Neural cell (in vitro differentiated cells): ENCODE data around the gene CDH1. TPM values are rescaled to one million over a fixed set of nuclear protein-coding genes. Genes with fewer than 3 reads are reported as not detected.

ENCODE experiments used
- H2AFZ ChIP-seq: fragments of 200-600, 300-800 bp; sonication (generic), shearing (Covaris generic); 2 replicates; pipeline ENCODE4 v1.6.0; 2014; ENCODE audit warnings: low read depth, mild to moderate bottlenecking, antibody characterized with exemption, low read length, moderate library complexity
- H3F3A ChIP-seq: fragments of 200-600 bp; shearing (Covaris generic); 2 replicates; pipeline ENCODE4 v1.6.1; 2016; ENCODE audit warnings: mild to moderate bottlenecking, moderate library complexity, mixed read lengths, antibody characterized with exemption, low read length; ENCODE audit not compliant: insufficient read depth, poor library complexity, severe bottlenecking
- H3K27ac ChIP-seq: fragments of 200-600, 300-800 bp; sonication (generic), shearing (Covaris generic); 2 replicates; pipeline ENCODE4 v1.5.1; 2014; ENCODE audit warnings: mild to moderate bottlenecking, low read length, moderate library complexity
- H3K27me3 ChIP-seq: fragments of 300-800, 200-600 bp; sonication (generic), shearing (Covaris generic); 2 replicates; pipeline ENCODE4 v1.6.0; 2014; ENCODE audit warnings: mild to moderate bottlenecking, low read depth, low read length, moderate library complexity; ENCODE audit not compliant: insufficient read depth
- H3K36me3 ChIP-seq: fragments of 300-800, 200-600 bp; sonication (generic), shearing (Covaris generic); 2 replicates; pipeline ENCODE4 v1.5.1; 2014; ENCODE audit warnings: mild to moderate bottlenecking, antibody characterized with exemption, low read length, moderate library complexity; ENCODE audit not compliant: insufficient read depth
- H3K4me2 ChIP-seq: fragments of 300-800, 200-600 bp; sonication (generic), shearing (Covaris generic); 2 replicates; pipeline ENCODE4 v1.6.0; 2014; ENCODE audit warnings: mild to moderate bottlenecking, low read length
- H3K4me3 ChIP-seq: fragments of 300-800, 200-600 bp; sonication (generic), shearing (Covaris generic); 2 replicates; pipeline ENCODE4 v1.5.1; 2014; ENCODE audit warnings: mild to moderate bottlenecking, low read length, moderate library complexity
- H3K79me2 ChIP-seq: fragments of 200-600 bp; shearing (Covaris generic); replicated peaks from 2 replicates; pipeline ENCODE4 v1.6.0; 2014; ENCODE audit warnings: mild to moderate bottlenecking, low read length, moderate library complexity; ENCODE audit not compliant: insufficient read depth
- H3K9ac ChIP-seq: fragments of 300-800, 200-600 bp; sonication (generic), shearing (Covaris generic); 2 replicates; pipeline ENCODE4 v1.6.1; 2016; ENCODE audit warnings: mild to moderate bottlenecking, low read length, mixed read lengths
- H3K9me2 ChIP-seq: fragments of 200-600 bp; shearing (Covaris generic); 2 replicates; pipeline ENCODE4 v1.6.1; 2016; ENCODE audit warnings: mild to moderate bottlenecking, low read length, mixed read lengths; ENCODE audit not compliant: insufficient read depth
- H3K9me3 ChIP-seq: fragments of 200-600, 300-800 bp; sonication (generic), shearing (Covaris generic); 2 replicates; pipeline ENCODE4 v1.6.1; 2016; ENCODE audit warnings: mild to moderate bottlenecking, mixed run types, low read length, moderate library complexity, mixed read lengths
- H4K20me1 ChIP-seq: fragments of 200-600 bp; shearing (Covaris generic); 2 replicates; pipeline ENCODE4 v1.6.1; 2016; ENCODE audit warnings: mild to moderate bottlenecking, mixed run types; ENCODE audit not compliant: insufficient read depth
- EP300 ChIP-seq: fragments of 450-650 bp; conservative IDR thresholded peaks from 2 replicates; pipeline ENCODE4 v1.6.1; 2014; ENCODE audit warnings: antibody characterized with exemption, mild to moderate bottlenecking, moderate library complexity; ENCODE audit not compliant: poor library complexity, severe bottlenecking
- EZH2 ChIP-seq: fragments of 200-600, 300-800 bp; shearing (Covaris generic), sonication (generic); IDR thresholded peaks from 2 replicates; pipeline ENCODE4 v1.6.1; 2014; ENCODE audit warnings: antibody characterized with exemption, low read length, borderline replicate concordance, mild to moderate bottlenecking; ENCODE audit not compliant: insufficient read depth, poor library complexity, severe bottlenecking
- MXI1 ChIP-seq: fragments of 450-650 bp; conservative IDR thresholded peaks from 2 replicates; pipeline ENCODE4 v1.6.1; 2014; ENCODE audit warnings: antibody characterized with exemption, mild to moderate bottlenecking; ENCODE audit not compliant: poor library complexity, severe bottlenecking
- POLR2AphosphoS5 ChIP-seq: IDR thresholded peaks from 2 replicates; pipeline ENCODE4 v1.6.1; 2012
- RAD21 ChIP-seq: fragments of 450-650 bp; conservative IDR thresholded peaks from 2 replicates; pipeline ENCODE4 v1.6.1; 2014; ENCODE audit warnings: antibody characterized with exemption, mild to moderate bottlenecking, moderate library complexity
- SMC3 ChIP-seq: fragments of 450-650 bp; conservative IDR thresholded peaks from 2 replicates; pipeline ENCODE4 v1.6.1; 2014; ENCODE audit warnings: antibody characterized with exemption, mild to moderate bottlenecking, moderate library complexity; ENCODE audit not compliant: poor library complexity
- TAF1 ChIP-seq: IDR thresholded peaks from 2 replicates; pipeline ENCODE4 v1.6.1; 2012; ENCODE audit warnings: low read depth
- polyA plus RNA-seq: library from polyadenylated mRNA; depleted of rRNA; stranded (reverse); fragments of >200 nt; gene quantifications from 2 replicates; pipeline ENCODE4 v1.2.3, GENCODE V29; 2014
- TF ChIP-seq, protein P1 (sequence below): IDR thresholded peaks from 2 replicates; pipeline ENCODE4 v1.6.1; 2012; ENCODE audit warnings: borderline replicate concordance
- TF ChIP-seq, protein P2 (sequence below): fragments of 450-650 bp; IDR thresholded peaks from 2 replicates; pipeline ENCODE4 v1.5.1; 2014; ENCODE audit warnings: antibody characterized with exemption, mild to moderate bottlenecking, moderate library complexity; ENCODE audit not compliant: poor library complexity, severe bottlenecking

Gene CDH1
- polyA plus RNA-seq, 1 donor from 2014 or later, result 1.2 TPM

DNA sequence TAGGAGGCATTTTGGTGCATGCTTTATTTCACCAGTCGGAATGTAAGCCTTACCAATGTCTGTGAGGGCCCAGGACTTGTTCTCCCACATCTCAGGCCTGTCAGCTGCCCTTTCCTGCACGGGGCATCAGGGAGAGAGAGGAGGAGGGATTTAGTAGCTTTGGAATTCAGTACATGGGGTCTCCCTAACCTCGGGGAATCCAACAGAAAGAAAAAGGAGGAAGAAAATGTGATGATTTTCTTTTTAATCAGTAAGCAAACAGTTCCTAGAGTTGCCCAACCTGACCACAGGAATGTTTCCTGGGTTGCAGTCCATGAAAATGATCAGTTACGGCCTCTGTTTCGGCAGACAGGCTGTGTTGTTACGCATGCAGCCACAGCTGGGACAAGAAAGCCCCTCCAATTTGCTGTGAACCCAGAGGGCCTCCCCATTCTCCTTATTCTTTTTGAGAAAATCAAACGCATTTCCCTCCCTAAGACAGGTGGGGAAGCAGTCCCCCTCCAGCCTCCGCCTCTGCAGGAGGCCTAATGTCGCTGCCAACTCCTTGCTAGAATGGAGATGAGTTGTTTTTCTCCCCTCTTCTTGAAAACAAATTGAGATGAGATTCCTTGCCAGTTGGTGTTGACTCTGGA, 53.2 kb downstream of the CDH1 start:
- Histone ChIP-seq H3K9me2 (no peaks in the 10 kb centered on the region), H3K79me2 (no peaks in the 10 kb centered on the region), H3K27me3 (no peaks in the 10 kb centered on the region), H3K9me3 (no peaks in the 10 kb centered on the region), H3F3A (no peaks in the 10 kb centered on the region), H4K20me1 (no peaks in the 10 kb centered on the region), H3K4me3 (no peak overlapping the region), H3K4me2 (no peak overlapping the region), H3K27ac (no peak overlapping the region), H3K36me3 (no peaks in the 10 kb centered on the region), H2AFZ (no peak overlapping the region), H3K9ac (no peak overlapping the region)
- TF ChIP-seq MXI1 (no peak), TAF1 (no peak), SMC3 (no peak), EZH2 (no peak), POLR2AphosphoS5 (no peak), RAD21 (no peak), EP300 (no peak)
- TF ChIP-seq, protein P1, sequence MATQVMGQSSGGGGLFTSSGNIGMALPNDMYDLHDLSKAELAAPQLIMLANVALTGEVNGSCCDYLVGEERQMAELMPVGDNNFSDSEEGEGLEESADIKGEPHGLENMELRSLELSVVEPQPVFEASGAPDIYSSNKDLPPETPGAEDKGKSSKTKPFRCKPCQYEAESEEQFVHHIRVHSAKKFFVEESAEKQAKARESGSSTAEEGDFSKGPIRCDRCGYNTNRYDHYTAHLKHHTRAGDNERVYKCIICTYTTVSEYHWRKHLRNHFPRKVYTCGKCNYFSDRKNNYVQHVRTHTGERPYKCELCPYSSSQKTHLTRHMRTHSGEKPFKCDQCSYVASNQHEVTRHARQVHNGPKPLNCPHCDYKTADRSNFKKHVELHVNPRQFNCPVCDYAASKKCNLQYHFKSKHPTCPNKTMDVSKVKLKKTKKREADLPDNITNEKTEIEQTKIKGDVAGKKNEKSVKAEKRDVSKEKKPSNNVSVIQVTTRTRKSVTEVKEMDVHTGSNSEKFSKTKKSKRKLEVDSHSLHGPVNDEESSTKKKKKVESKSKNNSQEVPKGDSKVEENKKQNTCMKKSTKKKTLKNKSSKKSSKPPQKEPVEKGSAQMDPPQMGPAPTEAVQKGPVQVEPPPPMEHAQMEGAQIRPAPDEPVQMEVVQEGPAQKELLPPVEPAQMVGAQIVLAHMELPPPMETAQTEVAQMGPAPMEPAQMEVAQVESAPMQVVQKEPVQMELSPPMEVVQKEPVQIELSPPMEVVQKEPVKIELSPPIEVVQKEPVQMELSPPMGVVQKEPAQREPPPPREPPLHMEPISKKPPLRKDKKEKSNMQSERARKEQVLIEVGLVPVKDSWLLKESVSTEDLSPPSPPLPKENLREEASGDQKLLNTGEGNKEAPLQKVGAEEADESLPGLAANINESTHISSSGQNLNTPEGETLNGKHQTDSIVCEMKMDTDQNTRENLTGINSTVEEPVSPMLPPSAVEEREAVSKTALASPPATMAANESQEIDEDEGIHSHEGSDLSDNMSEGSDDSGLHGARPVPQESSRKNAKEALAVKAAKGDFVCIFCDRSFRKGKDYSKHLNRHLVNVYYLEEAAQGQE, result no peak
- TF ChIP-seq, protein P2, sequence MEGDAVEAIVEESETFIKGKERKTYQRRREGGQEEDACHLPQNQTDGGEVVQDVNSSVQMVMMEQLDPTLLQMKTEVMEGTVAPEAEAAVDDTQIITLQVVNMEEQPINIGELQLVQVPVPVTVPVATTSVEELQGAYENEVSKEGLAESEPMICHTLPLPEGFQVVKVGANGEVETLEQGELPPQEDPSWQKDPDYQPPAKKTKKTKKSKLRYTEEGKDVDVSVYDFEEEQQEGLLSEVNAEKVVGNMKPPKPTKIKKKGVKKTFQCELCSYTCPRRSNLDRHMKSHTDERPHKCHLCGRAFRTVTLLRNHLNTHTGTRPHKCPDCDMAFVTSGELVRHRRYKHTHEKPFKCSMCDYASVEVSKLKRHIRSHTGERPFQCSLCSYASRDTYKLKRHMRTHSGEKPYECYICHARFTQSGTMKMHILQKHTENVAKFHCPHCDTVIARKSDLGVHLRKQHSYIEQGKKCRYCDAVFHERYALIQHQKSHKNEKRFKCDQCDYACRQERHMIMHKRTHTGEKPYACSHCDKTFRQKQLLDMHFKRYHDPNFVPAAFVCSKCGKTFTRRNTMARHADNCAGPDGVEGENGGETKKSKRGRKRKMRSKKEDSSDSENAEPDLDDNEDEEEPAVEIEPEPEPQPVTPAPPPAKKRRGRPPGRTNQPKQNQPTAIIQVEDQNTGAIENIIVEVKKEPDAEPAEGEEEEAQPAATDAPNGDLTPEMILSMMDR, result no peak

DNA sequence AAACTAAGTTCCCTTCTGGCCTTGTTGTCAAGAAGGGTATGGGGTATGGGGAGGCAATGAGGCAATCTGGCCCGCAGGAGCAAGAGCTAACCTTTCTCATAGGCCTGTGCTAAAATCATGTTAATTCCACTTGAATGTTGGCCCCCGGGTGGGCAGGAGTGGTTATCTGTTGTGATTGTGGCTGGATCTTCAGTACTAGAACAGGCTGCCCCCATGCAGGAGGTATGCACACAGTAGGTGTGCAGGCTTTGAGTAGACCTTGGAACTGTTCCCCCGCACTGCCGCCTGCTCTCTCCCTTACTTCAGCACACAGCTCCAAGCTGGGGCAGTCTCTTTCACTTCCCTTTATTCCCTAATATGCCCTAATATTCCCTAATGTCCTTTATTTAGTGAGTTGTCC, 53.9 kb downstream of the CDH1 start:
- no peak overlapping the region for H3K9ac ChIP-seq
- no peaks in the 10 kb centered on the region for H3K79me2 ChIP-seq
- no peak overlapping the region for H3K4me3 ChIP-seq
- TF ChIP-seq EP300 (no peak), SMC3 (no peak), EZH2 (no peak), RAD21 (no peak), POLR2AphosphoS5 (no peak), MXI1 (no peak), TAF1 (no peak)
- TF ChIP-seq, protein P2, result no peak
- TF ChIP-seq, protein P1, result no peak
- H3K4me2 ChIP-seq, result no peak overlapping the region
- no peaks in the 10 kb centered on the region for H3K9me2 ChIP-seq
- H3K27ac ChIP-seq, result no peak overlapping the region
- H3K36me3 ChIP-seq, result no peaks in the 10 kb centered on the region
- no peak overlapping the region for H2AFZ ChIP-seq
- H3F3A ChIP-seq, result no peaks in the 10 kb centered on the region
- H4K20me1 ChIP-seq, result no peaks in the 10 kb centered on the region
- no peaks in the 10 kb centered on the region for H3K9me3 ChIP-seq
- no peaks in the 10 kb centered on the region for H3K27me3 ChIP-seq
